GM19463 (cell line): ENCODE results near the gene IBA57.
"Not testable (repeated sequence)": the region's sequence is repeated elsewhere in the genome, so short reads cannot be mapped to it uniquely, and the experiment has no call there.

ENCODE experiments used
- ATAC-seq: cut with Tn5 transposase; IDR thresholded peaks from one replicate; pipeline ENCODE4 v1.9.1; 2021; ENCODE audit warnings: mild to moderate bottlenecking, moderate library complexity; ENCODE audit not compliant: unreplicated experiment

IBA57 gene

DNA sequence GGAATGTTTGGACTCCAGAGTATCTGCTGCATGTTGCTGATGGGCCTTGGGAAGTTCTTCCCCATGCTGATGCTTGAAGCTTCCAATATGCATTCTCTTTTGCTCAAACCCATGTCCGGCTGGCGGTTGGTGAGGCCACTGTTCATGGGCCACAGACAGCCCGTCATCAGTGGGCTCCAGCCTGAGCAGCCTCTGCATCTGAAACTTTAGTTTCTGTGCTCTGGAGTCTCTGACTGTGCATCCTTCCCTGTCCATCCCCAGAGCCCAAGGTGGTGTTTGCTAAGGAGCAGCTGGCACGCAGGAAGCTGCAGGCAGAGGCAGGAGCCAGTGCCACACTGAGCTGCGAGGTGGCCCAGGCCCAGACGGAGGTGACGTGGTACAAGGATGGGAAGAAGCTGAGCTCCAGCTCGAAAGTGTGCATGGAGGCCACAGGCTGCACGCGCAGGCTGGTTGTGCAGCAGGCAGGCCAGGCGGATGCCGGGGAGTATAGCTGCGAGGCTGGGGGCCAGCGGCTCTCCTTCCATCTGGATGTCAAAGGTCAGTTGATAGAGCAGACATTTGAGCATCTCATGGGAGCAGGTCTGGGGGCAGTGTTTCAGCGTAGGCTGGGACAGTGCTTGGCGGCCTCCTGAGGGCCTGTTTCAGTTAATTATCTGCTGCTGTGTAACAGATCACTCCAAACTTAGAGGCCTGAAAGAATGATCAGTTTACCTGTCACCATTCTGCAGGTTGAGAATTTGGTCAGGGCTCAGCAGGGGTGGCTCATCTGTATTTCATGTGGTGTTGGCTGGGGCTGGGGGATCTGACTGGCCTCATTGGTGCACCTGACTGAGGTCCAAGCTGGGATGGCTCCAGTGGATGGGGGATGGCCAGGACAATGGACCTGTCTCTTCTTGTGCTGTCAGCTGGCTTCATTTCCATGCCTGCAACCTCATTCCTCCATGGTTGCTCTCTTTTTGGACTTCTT, 58.9 kb downstream of the IBA57 start:
- ATAC-seq = no peak

DNA sequence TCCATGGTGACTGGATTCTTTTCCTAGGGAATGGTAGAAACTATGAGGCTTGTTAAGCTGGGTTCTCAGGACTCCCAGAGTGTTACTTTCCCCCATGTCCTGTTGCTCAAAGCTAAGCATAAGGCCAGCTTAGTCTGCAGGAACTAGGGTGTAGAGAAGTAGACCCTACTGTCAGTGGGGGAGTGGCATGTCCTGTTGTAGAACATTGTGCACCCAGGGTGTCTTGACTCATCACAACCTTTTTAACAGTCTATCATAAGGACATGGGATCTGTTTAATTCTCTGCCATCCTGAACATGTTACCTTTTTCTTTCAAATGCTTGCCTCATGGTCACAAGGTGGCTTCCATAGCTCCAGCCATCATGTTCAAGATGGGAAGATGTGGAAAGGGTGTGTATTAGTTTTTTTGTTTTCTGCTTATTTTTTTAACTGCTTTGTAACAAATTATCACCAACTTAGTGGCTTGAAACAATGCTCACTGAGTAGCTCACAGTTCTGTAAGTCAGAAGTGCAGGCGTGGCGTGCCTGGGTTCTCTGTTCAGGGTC, 59.6 kb downstream of the IBA57 start:
- no peak for ATAC-seq

DNA sequence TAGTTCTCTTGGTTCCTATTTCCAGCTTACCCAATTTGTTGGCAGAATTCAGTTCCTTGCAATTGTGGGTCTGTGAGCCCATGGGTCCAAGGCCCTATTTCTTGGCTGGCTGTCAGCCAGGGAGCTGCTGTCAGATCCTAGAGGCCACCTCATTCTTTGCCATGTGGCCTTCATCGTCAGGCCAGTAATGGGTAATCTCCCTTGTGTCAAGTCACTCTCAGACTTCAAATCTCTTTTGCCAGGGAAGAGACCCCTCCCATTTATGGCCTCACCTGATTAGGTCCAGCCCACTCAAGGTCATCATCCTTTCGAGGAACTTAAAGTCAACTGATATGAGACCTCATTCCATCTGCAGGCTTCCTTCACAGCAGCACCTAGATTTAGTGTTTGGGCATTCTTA, 60.1 kb downstream of the IBA57 start:
- no peak for ATAC-seq

DNA sequence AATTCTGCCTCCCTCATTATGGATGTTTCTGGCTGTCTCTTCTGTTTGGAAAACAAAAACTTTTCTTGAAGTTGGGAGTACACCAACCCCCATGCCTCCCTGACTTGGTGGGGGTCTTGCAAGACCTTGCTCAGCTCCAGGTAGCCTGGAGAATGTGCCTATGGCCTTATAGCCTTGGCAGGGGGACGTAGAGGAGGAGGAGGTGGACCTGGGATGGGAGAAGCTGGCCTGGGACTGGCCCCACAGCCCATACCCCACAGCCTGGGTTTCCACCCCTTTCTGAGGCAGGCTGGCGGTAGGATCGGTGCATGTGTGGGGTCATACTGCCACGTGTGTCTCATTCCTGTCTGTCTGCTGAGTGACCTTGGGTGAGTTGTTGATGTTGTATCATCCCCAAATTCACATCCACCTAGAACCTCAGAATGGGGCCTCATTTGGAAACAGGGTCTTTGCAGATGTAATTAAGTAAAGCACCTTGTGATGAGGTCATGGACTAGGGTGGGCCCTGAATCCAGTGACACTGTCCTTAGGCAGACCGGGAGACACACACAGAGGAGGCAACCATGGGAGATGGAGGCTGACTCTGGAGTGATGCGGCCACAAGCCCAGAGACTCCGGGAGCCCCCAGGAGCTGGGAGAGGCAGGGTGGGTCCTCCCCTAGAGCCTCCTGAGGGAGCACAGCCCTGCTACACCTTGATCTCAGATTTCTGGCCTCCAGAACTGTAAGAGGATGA, 60.7 kb downstream of the IBA57 start:
- ATAC-seq = no peak

DNA sequence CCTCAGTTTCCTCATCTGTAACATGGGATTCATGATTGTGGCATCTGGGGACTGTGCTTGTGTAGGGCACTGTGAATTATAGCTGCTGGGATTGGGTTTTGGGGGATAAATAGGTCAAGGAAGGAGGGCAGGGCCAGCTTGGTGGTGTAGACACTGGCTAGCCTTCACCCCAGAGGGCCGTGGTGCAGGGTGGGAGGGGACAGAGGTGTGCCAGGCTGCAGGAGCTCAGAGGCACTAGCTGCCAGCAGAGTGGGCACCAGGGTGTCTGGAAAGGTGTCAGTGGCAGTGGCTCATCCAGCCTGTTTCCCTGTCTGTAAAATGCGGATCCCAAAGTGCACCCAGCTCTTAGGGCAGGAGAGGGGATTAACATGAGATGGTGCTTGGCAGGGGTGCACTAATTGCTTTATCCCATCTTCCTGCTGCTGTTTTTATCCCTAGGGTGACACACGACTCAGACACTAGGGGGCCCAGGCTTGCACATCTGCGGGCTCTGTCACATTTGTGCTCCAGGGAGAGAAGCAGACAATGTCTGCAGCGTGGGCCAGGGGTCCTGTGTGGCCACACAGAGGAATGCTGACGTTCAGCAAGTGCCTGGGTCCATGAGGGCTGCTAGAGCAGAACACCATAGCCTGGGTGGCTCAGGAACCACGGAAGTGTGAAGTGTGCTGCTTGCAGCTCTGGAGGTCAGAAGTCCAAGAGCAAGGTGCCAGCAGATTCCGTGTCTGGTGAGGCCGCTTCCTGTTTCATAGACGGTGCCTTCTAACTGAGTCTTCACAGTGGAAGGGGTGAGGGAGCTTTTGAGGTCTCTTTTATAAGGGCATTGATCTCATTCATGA, 61.6 kb downstream of the IBA57 start:
- ATAC-seq = no peak

DNA sequence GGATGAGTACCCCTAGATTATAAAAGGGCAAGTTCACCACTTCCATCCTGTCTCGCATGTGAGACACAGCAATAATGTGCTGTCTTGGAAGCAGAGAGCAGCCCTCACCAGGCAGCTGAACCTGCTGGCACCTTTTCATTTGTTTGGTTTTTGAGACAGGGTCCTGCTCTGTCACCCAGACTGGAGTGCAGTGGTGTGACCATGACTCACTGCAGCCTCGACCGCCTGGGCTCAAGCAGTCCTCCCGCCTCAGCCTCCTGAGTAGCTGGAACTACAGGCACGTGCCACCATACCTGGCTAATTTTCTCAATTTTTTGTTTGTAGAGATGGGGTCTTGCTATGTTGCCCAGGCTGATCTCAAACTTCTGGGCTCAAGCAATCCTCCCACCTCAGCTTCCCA, 62.5 kb downstream of the IBA57 start:
- not testable (repeated sequence) for ATAC-seq

DNA sequence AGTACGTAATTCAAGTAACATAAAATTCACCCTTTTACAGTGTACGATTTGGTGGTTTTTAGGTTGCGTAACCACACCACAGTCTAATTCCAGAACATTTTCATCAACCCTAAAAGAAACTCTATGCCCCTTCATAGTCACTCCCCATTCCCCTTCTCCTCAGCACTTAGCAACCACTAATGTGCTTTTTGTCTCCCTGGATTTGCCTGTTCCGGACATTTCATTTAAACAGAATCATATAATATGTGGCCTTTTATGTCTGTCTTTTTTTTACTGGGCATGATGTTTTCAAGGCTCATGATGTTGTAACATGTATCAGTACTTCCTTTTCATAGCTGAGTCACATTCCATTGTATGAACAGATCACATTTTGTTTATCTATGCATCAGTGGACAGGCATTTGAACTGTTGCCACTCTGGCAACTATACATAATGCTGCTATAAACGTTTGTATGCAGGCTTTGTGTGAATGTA, 63.0 kb downstream of the IBA57 start:
- ATAC-seq = no peak

DNA sequence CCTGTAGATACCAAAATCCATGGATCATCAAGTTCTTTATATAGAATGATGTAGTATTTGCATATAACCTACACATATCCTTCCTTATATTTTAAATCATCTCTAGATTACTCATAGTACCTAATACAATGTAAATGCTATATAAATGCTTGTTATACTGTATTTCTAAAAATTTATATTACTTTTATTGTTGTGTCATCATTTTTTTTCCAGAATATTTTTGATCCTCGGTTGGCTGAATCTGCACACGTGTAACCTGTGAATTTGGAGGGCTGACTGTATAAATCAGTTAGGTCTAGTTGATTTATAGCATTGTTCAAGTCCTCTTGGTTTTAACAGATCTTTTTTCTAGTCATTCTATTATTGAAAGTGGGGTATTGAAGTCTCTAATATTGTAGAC, 65.6 kb downstream of the IBA57 start:
- no peak for ATAC-seq
